HG03108 (cell line): ENCODE measurements around the gene USP17L15.
"Not testable (repeated sequence)": the region's sequence is repeated elsewhere in the genome, so short reads cannot be mapped to it uniquely, and the experiment has no call there.

Experiments
- ATAC-seq: cut with Tn5 transposase; IDR thresholded peaks from one replicate; pipeline ENCODE4 v1.9.1; 2021; ENCODE audit warnings: moderate library complexity; ENCODE audit not compliant: unreplicated experiment

USP17L15 gene

GRCh38 chr4:9234085-9234484 is at the start of gene USP17L15:
TSS of gene USP17L15 (plus strand) at chr4:9234385. CDS start at chr4:9234385, 0 bp downstream.
- ATAC-seq: not testable (repeated sequence)

- not testable (repeated sequence) for ATAC-seq
Measured at GRCh38 chr4:9210357-9210756, 23.8 kb upstream of the USP17L15 start, which contains the start of gene USP17L10. TSS of gene USP17L10 (plus strand) at chr4:9210657. CDS start at chr4:9210657, 0 bp downstream.

- ATAC-seq: not testable (repeated sequence)
Measured at GRCh38 chr4:9214701-9215100, 19.5 kb upstream of the USP17L15 start.

- ATAC-seq: not testable (repeated sequence)
Measured at GRCh38 chr4:9215105-9215504, 19.1 kb upstream of the USP17L15 start, which contains the start of gene USP17L11. TSS of gene USP17L11 (plus strand) at chr4:9215405. CDS start at chr4:9215405, 0 bp downstream.

GRCh38 chr4:9219852-9220251 is 14.3 kb upstream of the USP17L15 start, which contains the start of gene USP17L12:
TSS of gene USP17L12 (plus strand) at chr4:9220152. CDS start at chr4:9220152, 0 bp downstream.
- not testable (repeated sequence) for ATAC-seq

GRCh38 chr4:9224596-9224995 is 9.6 kb upstream of the USP17L15 start, which contains the start of gene USP17L13:
TSS of gene USP17L13 (plus strand) at chr4:9224896. CDS start at chr4:9224896, 0 bp downstream.
- ATAC-seq: not testable (repeated sequence)

GRCh38 chr4:9230249-9230648 is 3.9 kb upstream of the USP17L15 start:
- not testable (repeated sequence) for ATAC-seq

- ATAC-seq: not testable (repeated sequence)
Measured at GRCh38 chr4:9238461-9238860, 4.3 kb downstream of the USP17L15 start.

- ATAC-seq: not testable (repeated sequence)
Measured at GRCh38 chr4:9243579-9243978, 9.4 kb downstream of the USP17L15 start, which contains the start of gene USP17L17. TSS of gene USP17L17 (plus strand) at chr4:9243879. CDS start at chr4:9243879, 0 bp downstream.

- not testable (repeated sequence) for ATAC-seq
Measured at GRCh38 chr4:9247953-9248680, 13.9 kb downstream of the USP17L15 start, which contains the start of gene USP17L18. TSS of gene USP17L18 (plus strand) at chr4:9248630. CDS start at chr4:9248630, 0 bp downstream.

- ATAC-seq: not testable (repeated sequence)
Measured at GRCh38 chr4:9253078-9253477, 18.9 kb downstream of the USP17L15 start, which contains the start of gene USP17L19. TSS of gene USP17L19 (plus strand) at chr4:9253378. CDS start at chr4:9253378, 0 bp downstream.

- not testable (repeated sequence) for ATAC-seq
Measured at GRCh38 chr4:9257824-9258223, 23.6 kb downstream of the USP17L15 start, which contains the start of gene USP17L20. TSS of gene USP17L20 (plus strand) at chr4:9258124. CDS start at chr4:9258124, 0 bp downstream.

- ATAC-seq: not testable (repeated sequence)
Measured at GRCh38 chr4:9262572-9262971, 28.4 kb downstream of the USP17L15 start, which contains the start of gene USP17L21. TSS of gene USP17L21 (plus strand) at chr4:9262872. CDS start at chr4:9262872, 0 bp downstream.

- ATAC-seq: not testable (repeated sequence)
Measured at GRCh38 chr4:9267319-9267718, 33.1 kb downstream of the USP17L15 start, which contains the start of gene USP17L22. TSS of gene USP17L22 (plus strand) at chr4:9267619. CDS start at chr4:9267619, 0 bp downstream.

- ATAC-seq: not testable (repeated sequence)
Measured at GRCh38 chr4:9271719-9272118, 37.5 kb downstream of the USP17L15 start.
